ENCODE results near the gene FBXO9. TPM values are rescaled to one million over a fixed set of nuclear protein-coding genes. Genes with fewer than 3 reads are reported as not detected.
A peak's percentile ranks its signal among the peaks of the same experiment; 100 is the strongest.

The FBXO9 gene
- total RNA-seq, 1 experiment from 2014 or later, result 111 TPM

GRCh38 chr6:53064726-53065265, 408 bp upstream of the FBXO9 start:
- no TSS peak for BruUV-seq (replicated peaks)
- CTCF ChIA-PET, result interaction anchor here (1.8 kb wide), 1 partner anchor 69 kb away, joined by 8 read pairs; the partner anchor contains the start of gene GSTA4

GRCh38 chr6:53066077-53066417, 843 bp downstream of the FBXO9 start:
- Histone ChIP-seq H3K27me3 (replicated peaks; ENCODE audit: control insufficient read depth, insufficient read depth, low read length) (no peaks in the 10 kb centered on the region), H3K4me3 (ENCODE audit: low read depth, low read length) (peak overlapping the region; percentile 76), H3K9me3 (no peaks in the 10 kb centered on the region), H3K4me1 (0 out of 2 replicates have a peak, but pooled peaks cover 5% of the 10 kb centered on the region), H3K36me3 (ENCODE audit: control insufficient read depth, insufficient read depth, low read length) (no peaks in the 10 kb centered on the region; the same call in 1 of the 2 replicates)
- H3K4me1 Mint-ChIP-seq (ENCODE audit: low read depth, unreplicated experiment), result peaks cover 21% of the 10 kb centered on the region
- BruUV-seq (replicated peaks), result no TSS peak
- H3K27me3 Mint-ChIP-seq (ENCODE audit: insufficient read depth, unreplicated experiment), result no peaks in the 10 kb centered on the region
- H3K4me3 Mint-ChIP-seq (ENCODE audit: unreplicated experiment), result peak overlapping the region; percentile 97
- CTCF ChIA-PET, result interaction anchor here (0.7 to 1.8 kb wide), 3 partner anchors 10 to 71 kb away, joined by 4 to 8 read pairs (median 5); partner anchors contain the start of gene GSTA4
- peaks cover 11% of the 10 kb centered on the region for H3K36me3 Mint-ChIP-seq (ENCODE audit: insufficient read depth, unreplicated experiment)
- POLR2A ChIA-PET, result interaction anchor here (1.2 to 1.4 kb wide), 2 partner anchors 24 to 71 kb away, joined by 3 to 4 read pairs; partner anchors contain the start of gene GSTA4
- no peaks in the 10 kb centered on the region for H3K9me3 Mint-ChIP-seq (ENCODE audit: unreplicated experiment)
- H3K27ac Mint-ChIP-seq (ENCODE audit: unreplicated experiment), result no peak overlapping the region
- peak; percentile 47 to 48 for DNase-seq
- intact Hi-C loops (cut with micrococcal nuclease; ENCODE audit: unreplicated experiment), result no loop called here
- TF ChIP-seq CTCF (IDR thresholded peaks at IDR 0.05; ENCODE audit: insufficient read depth in 1 of 2, low read depth in 1 of 2, low read length in 1 of 2, severe bottlenecking in 1 of 2, unreplicated experiment in 1 of 2), result no peak

More at GRCh38 chr6:53064726-53065265, 408 bp upstream of the FBXO9 start:
- DNase-seq, result peak; percentile 94 to 95
- peak in 1 of 2 experiments; percentile 12 for TF ChIP-seq CTCF (IDR thresholded peaks at IDR 0.05; ENCODE audit: insufficient read depth in 1 of 2, low read depth in 1 of 2, low read length in 1 of 2, severe bottlenecking in 1 of 2, unreplicated experiment in 1 of 2)
- Mint-ChIP-seq H3K4me1 (ENCODE audit: low read depth, unreplicated experiment) (peaks cover 23% of the 10 kb centered on the region), H3K36me3 (ENCODE audit: insufficient read depth, unreplicated experiment) (peaks cover 11% of the 10 kb centered on the region), H3K4me3 (ENCODE audit: unreplicated experiment) (peak overlapping the region; percentile 97), H3K27me3 (ENCODE audit: insufficient read depth, unreplicated experiment) (no peaks in the 10 kb centered on the region), H3K27ac (ENCODE audit: unreplicated experiment) (peak overlapping the region; percentile 87), H3K9me3 (ENCODE audit: unreplicated experiment) (no peaks in the 10 kb centered on the region)
- H3K36me3 ChIP-seq (ENCODE audit: control insufficient read depth, insufficient read depth, low read length), result no peaks in the 10 kb centered on the region; the same call in 1 of the 2 replicates
- POLR2A ChIA-PET, result interaction anchor here (1.2 kb wide), 1 partner anchor 23 kb away, joined by 3 read pairs; no protein-coding TSS in a partner anchor
- no peaks in the 10 kb centered on the region for H3K27me3 ChIP-seq (replicated peaks; ENCODE audit: control insufficient read depth, insufficient read depth, low read length)
- H3K4me3 ChIP-seq (ENCODE audit: low read depth, low read length), result peak overlapping the region; percentile 76
- H3K4me1 ChIP-seq, result 0 out of 2 replicates have a peak, but pooled peaks cover 7% of the 10 kb centered on the region
- intact Hi-C loops (cut with micrococcal nuclease; ENCODE audit: unreplicated experiment), result loop anchor here (2.0 kb wide), 1 partner anchor 400 kb away; no protein-coding TSS in a partner anchor
- H3K9me3 ChIP-seq, result no peaks in the 10 kb centered on the region

GRCh38 chr6:53066874-53067706, 1.9 kb downstream of the FBXO9 start:
- POLR2A ChIA-PET, result interaction anchor here (1.4 kb wide), 1 partner anchor 72 kb away, joined by 4 read pairs; the partner anchor contains the start of gene GSTA4
- Histone ChIP-seq H3K27me3 (replicated peaks; ENCODE audit: control insufficient read depth, insufficient read depth, low read length) (no peaks in the 10 kb centered on the region), H3K9me3 (no peaks in the 10 kb centered on the region), H3K4me1 (0 out of 2 replicates have a peak, but pooled peaks cover 5% of the 10 kb centered on the region), H3K36me3 (ENCODE audit: control insufficient read depth, insufficient read depth, low read length) (no peaks in the 10 kb centered on the region; the same call in 1 of the 2 replicates), H3K4me3 (ENCODE audit: low read depth, low read length) (no peak overlapping the region)
- Mint-ChIP-seq H3K4me3 (ENCODE audit: unreplicated experiment) (peak overlapping the region; percentile 97), H3K27me3 (ENCODE audit: insufficient read depth, unreplicated experiment) (no peaks in the 10 kb centered on the region), H3K9me3 (ENCODE audit: unreplicated experiment) (no peaks in the 10 kb centered on the region), H3K27ac (ENCODE audit: unreplicated experiment) (no peak overlapping the region), H3K4me1 (ENCODE audit: low read depth, unreplicated experiment) (peaks cover 21% of the 10 kb centered on the region), H3K36me3 (ENCODE audit: insufficient read depth, unreplicated experiment) (peaks cover 12% of the 10 kb centered on the region)
- no peak for DNase-seq
- BruUV-seq (replicated peaks), result no TSS peak
- intact Hi-C loops (cut with micrococcal nuclease; ENCODE audit: unreplicated experiment), result no loop called here
- TF ChIP-seq CTCF (IDR thresholded peaks at IDR 0.05; ENCODE audit: insufficient read depth in 1 of 2, low read depth in 1 of 2, low read length in 1 of 2, severe bottlenecking in 1 of 2, unreplicated experiment in 1 of 2), result no peak
- CTCF ChIA-PET, result no interaction called here
